Activated B cell treated with CpG ODN at 0.5 μM for 24 hours (primary cell): ENCODE measurements around the gene IL36B. TPM values are rescaled to one million over a fixed set of nuclear protein-coding genes. Genes with fewer than 3 reads are reported as not detected.

Experiments used
- ATAC-seq: fragments of 200-7000 bp; cut with Tn5 transposase; one replicate; pipeline ENCODE4 v1.10.0; 2021; ENCODE audit warnings: low read depth, mild to moderate bottlenecking, moderate library complexity
- CTCF ChIA-PET: fragments of 350-600 bp; sonication (Branson Sonifier 250); formaldehyde crosslinking; loops from one replicate; lab custom pipeline; 2021; ENCODE audit warnings: antibody characterized with exemption; lab: Charles Lee
- POLR2A ChIA-PET: fragments of 350-600 bp; sonication (Branson Sonifier 250); formaldehyde crosslinking; loops from one replicate; lab custom pipeline; 2021; ENCODE audit warnings: antibody characterized with exemption; lab: Charles Lee
- DNase-seq: peaks from one replicate; pipeline ENCODE4 v3.0.0; 2022
- H3K27ac Mint-ChIP-seq: one replicate; pipeline ENCODE4 v1.8.0; 2020; ENCODE audit warnings: mixed read lengths
- H3K27me3 Mint-ChIP-seq: one replicate; pipeline ENCODE4 v1.8.0; 2021; ENCODE audit warnings: mixed read lengths
- H3K36me3 Mint-ChIP-seq: one replicate; pipeline ENCODE4 v1.8.0; 2021; ENCODE audit warnings: low read depth, mixed read lengths
- H3K4me1 Mint-ChIP-seq: one replicate; pipeline ENCODE4 v1.8.0; 2021; ENCODE audit warnings: mixed read lengths
- H3K4me3 Mint-ChIP-seq: one replicate; pipeline ENCODE4 v1.8.0; 2020; ENCODE audit warnings: mild to moderate bottlenecking, mixed read lengths
- H3K9me3 Mint-ChIP-seq: one replicate; pipeline ENCODE4 v1.8.0; 2020; ENCODE audit warnings: mixed read lengths
- intact Hi-C: fragments of 100-400 bp; cut with micrococcal nuclease; formaldehyde crosslinking; loops from one replicate; pipeline ENCODE4 v1.15.1; 2024
- total RNA-seq: library from RNA; stranded (reverse); gene quantifications from 2 replicates; pipeline ENCODE4 v1.2.3, GENCODE V29; 2022
- TF ChIP-seq, protein P1 (sequence below): fragments of 200-600 bp; IDR thresholded peaks from one replicate; pipeline ENCODE4 v1.8.0; 2022; ENCODE audit warnings: antibody characterized with exemption, mild to moderate bottlenecking

IL36B gene
- total RNA-seq, 1 donor from 2014 or later, result not detected

DNA sequence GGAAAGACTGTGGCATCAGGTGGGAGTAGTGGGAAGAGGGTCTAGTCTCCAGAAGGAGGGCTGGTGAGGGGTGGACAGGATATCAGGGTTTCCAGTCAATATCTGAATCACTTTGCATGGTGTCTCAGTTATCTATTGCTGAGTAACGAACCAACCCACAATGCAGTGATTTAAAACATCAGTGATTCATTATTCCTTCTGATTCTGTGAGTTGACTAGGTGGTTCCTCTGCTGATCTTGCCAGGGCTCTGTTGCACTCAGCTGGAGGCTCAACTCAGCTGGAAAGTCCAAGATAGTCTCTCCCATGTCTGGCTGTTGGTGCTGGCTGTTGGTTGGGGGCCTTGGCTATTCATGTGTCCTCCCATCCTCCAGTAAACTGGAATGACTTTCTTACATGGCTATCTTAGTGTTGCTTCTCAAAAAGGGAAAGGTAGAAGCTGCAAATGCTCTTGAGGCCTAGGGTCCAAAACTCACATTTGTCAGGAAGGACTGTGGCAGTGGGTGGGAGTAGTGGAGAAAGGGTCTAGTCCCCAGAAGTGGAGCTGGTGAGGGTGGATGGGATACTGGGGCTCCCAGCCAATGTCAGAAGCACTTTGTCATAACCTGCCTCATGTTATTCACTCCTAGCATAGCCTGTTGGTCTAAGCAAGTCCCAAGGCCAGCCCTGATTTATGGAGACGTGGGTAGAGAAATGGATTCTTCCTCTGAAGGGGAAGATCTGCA lies 29.0 kb upstream of the IL36B start:
- POLR2A ChIA-PET, result no interaction called here
- Mint-ChIP-seq H3K36me3 (no peaks in the 10 kb centered on the region), H3K4me3 (no peak overlapping the region), H3K27me3 (peaks cover 20% of the 10 kb centered on the region), H3K9me3 (no peaks in the 10 kb centered on the region), H3K27ac (no peak overlapping the region), H3K4me1 (no peaks in the 10 kb centered on the region)
- CTCF ChIA-PET, result interaction anchor here (3.2 to 6.5 kb wide), 2 partner anchors 56 to 118 kb away, joined by 32 to 71 read pairs; no protein-coding TSS in a partner anchor
- DNase-seq (no peak), ATAC-seq (no peak)
- intact Hi-C loops, result loop anchor here (5.0 kb wide), 1 partner anchor 41 kb away; no protein-coding TSS in a partner anchor
- TF ChIP-seq, protein P1, sequence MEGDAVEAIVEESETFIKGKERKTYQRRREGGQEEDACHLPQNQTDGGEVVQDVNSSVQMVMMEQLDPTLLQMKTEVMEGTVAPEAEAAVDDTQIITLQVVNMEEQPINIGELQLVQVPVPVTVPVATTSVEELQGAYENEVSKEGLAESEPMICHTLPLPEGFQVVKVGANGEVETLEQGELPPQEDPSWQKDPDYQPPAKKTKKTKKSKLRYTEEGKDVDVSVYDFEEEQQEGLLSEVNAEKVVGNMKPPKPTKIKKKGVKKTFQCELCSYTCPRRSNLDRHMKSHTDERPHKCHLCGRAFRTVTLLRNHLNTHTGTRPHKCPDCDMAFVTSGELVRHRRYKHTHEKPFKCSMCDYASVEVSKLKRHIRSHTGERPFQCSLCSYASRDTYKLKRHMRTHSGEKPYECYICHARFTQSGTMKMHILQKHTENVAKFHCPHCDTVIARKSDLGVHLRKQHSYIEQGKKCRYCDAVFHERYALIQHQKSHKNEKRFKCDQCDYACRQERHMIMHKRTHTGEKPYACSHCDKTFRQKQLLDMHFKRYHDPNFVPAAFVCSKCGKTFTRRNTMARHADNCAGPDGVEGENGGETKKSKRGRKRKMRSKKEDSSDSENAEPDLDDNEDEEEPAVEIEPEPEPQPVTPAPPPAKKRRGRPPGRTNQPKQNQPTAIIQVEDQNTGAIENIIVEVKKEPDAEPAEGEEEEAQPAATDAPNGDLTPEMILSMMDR, result no peak

DNA sequence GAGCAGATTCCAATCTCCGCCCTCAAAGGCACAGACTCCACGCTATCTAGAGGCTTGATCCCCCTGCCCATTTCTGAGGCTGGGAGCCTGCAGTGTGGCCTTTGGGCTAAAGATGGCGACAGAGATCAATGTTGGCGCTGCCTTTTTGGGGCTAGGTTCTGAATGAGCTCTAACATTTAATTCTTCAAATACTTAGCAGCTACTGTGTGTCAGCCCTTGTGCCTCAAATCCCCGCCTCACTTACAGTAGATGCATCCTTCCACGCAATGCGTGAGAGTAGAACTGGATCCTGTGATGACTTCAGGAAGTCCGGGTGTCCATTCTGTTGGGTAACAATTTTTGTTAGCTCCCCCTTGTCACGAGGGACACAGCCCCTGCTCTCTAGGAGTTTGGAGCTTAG lies 27.5 kb upstream of the IL36B start:
- H3K27me3 Mint-ChIP-seq, result peaks cover 24% of the 10 kb centered on the region
- no peaks in the 10 kb centered on the region for H3K4me1 Mint-ChIP-seq
- ChIA-PET CTCF (interaction anchor here (0.6 to 6.5 kb wide), 17 partner anchors 8 to 310 kb away, joined by 3 to 71 read pairs (median 4); no protein-coding TSS in a partner anchor), POLR2A (no interaction called here)
- no peaks in the 10 kb centered on the region for H3K36me3 Mint-ChIP-seq
- DNase-seq, result peak; percentile 31
- H3K27ac Mint-ChIP-seq, result no peak overlapping the region
- peak; percentile 82 for ATAC-seq
- H3K9me3 Mint-ChIP-seq, result no peaks in the 10 kb centered on the region
- no peak overlapping the region for H3K4me3 Mint-ChIP-seq
- intact Hi-C loops, result loop anchor here (1.0 to 5.0 kb wide), 4 partner anchors 42 to 290 kb away; no protein-coding TSS in a partner anchor
- TF ChIP-seq, protein P1, result peak; percentile 23

DNA sequence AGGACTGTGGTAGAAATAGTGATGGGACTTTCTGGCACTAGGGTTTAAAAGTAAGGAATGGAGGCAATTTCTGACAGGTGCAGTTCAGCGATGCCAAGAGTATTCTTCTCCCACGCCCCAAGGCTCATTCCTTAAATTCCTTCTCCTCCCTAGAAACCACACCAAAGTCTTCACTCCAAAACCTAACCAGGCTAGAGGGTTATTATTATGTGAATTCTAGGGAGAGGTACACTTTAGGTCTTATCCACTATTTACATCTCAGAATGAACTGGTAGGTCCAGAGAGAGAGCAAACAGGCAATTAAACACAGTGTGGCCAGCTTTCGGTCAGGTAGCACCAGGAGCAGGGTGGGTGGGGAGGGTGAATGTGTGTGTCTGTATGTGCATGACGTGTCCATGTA lies 26.5 kb upstream of the IL36B start:
- ATAC-seq (no peak), DNase-seq (no peak)
- intact Hi-C loops, result no loop called here
- POLR2A ChIA-PET, result no interaction called here
- no peak overlapping the region for H3K4me3 Mint-ChIP-seq
- H3K9me3 Mint-ChIP-seq, result no peaks in the 10 kb centered on the region
- no peaks in the 10 kb centered on the region for H3K36me3 Mint-ChIP-seq
- CTCF ChIA-PET, result interaction anchor here (1.2 to 3.2 kb wide), 6 partner anchors 9 to 169 kb away, joined by 3 to 32 read pairs (median 5); no protein-coding TSS in a partner anchor
- TF ChIP-seq, protein P1, result no peak
- peaks cover 24% of the 10 kb centered on the region for H3K27me3 Mint-ChIP-seq
- no peaks in the 10 kb centered on the region for H3K4me1 Mint-ChIP-seq
- H3K27ac Mint-ChIP-seq, result no peak overlapping the region

DNA sequence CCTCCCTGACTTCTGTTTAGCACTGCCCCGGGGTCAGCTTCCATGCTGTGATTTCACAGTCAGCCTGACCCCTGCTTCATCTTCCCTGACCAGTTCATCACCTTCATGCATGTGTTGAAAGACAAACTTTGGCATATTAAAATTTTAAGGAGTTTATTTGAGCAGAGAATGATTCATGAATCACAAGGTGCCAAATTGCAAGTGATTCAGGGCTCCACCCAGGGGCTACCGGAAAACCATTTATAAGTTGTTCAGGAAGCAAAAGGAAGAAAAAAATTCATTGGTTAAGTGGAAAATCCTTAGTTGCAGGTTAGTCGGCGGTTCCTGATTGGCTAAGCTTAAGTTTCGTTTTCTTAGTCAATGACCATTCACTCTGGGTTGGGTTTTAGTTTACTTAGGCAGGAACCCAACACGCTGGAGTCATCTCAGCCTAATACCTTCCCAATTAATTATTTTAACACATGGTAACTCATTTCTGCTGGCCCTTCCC lies 25.7 kb upstream of the IL36B start:
- intact Hi-C loops, result no loop called here
- H3K27ac Mint-ChIP-seq, result no peak overlapping the region
- H3K4me3 Mint-ChIP-seq, result no peak overlapping the region
- CTCF ChIA-PET, result interaction anchor here (1.2 to 3.2 kb wide), 2 partner anchors 60 to 121 kb away, joined by 5 to 32 read pairs; no protein-coding TSS in a partner anchor
- ATAC-seq (no peak), DNase-seq (no peak)
- TF ChIP-seq, protein P1, result no peak
- no peaks in the 10 kb centered on the region for H3K9me3 Mint-ChIP-seq
- POLR2A ChIA-PET, result no interaction called here
- peaks cover 25% of the 10 kb centered on the region for H3K27me3 Mint-ChIP-seq
- no peaks in the 10 kb centered on the region for H3K36me3 Mint-ChIP-seq
- no peaks in the 10 kb centered on the region for H3K4me1 Mint-ChIP-seq

DNA sequence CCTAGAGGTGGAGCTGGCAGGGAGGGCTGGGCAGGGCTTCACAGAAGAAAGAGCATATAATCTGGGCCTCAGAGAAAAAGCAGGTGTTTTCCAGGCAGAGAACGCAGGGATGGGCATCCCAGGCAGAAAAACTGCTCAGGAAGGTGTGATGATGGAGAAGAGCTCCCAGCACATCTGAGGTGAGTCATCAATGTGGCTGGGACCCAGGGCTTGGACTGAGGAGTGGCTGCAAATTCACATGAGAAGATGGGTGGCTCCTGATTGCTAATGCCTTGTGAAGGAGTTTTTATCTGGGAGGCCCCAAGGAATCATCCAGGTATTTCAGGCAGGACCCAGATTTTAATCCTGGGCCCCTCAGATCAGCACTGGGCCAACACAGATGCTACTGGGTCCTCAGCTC lies 25.3 kb upstream of the IL36B start:
- no peak overlapping the region for H3K27ac Mint-ChIP-seq
- H3K4me1 Mint-ChIP-seq, result no peaks in the 10 kb centered on the region
- no peak overlapping the region for H3K4me3 Mint-ChIP-seq
- H3K36me3 Mint-ChIP-seq, result no peaks in the 10 kb centered on the region
- no peaks in the 10 kb centered on the region for H3K9me3 Mint-ChIP-seq
- ChIA-PET CTCF (interaction anchor here (0.6 to 1.2 kb wide), 2 partner anchors 60 to 284 kb away, joined by 3 to 5 read pairs; no protein-coding TSS in a partner anchor), POLR2A (no interaction called here)
- intact Hi-C loops, result no loop called here
- ATAC-seq (no peak), DNase-seq (no peak)
- TF ChIP-seq, protein P1, result no peak
- peaks cover 25% of the 10 kb centered on the region for H3K27me3 Mint-ChIP-seq
